Measurements from ENCODE around the gene ERBB4.
"Not testable (repeated sequence)": the region's sequence is repeated elsewhere in the genome, so short reads cannot be mapped to it uniquely, and the experiment has no call there.

Gene ERBB4

DNA sequence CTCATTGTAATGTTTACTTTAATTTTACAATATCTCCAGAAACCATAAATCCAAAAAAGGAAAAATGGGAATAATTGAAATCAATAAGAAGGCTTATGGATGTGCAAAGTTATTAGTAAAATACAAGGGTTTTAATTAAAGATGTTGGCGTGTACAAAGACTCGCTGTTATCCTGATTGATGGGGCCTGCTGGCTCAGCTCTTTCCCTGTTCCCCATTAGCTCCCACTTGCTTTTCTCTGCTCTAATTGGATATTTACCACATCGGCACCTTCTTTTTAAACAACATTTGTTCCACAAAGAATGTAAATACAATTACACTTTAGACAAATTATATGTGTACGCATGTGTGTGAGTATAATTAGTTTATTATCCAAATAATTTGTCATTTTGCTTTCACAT is 796.6 kb downstream of the ERBB4 start:
- DNase-seq (ENCODE audit: low read depth, low spot score): no peak

DNA sequence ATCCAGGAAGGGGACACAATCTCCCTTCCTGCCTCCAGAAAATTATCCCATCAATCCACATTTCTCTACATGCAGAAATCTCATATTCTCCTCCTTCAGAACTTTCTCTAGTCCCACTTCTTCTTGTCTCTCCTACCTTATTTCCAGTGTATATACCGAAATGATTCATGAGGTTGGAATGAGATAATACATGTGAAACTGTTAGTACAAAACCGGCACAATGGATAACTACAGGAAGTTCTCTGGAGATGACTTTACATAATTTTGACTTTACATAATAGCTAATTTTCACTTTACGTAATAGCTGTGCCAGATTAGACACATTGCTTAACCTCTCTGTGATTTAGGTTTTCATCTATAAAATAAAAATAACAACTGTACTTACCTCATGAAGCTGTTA is 801.3 kb downstream of the ERBB4 start:
- DNase-seq (ENCODE audit: low read depth, low spot score): no peak

DNA sequence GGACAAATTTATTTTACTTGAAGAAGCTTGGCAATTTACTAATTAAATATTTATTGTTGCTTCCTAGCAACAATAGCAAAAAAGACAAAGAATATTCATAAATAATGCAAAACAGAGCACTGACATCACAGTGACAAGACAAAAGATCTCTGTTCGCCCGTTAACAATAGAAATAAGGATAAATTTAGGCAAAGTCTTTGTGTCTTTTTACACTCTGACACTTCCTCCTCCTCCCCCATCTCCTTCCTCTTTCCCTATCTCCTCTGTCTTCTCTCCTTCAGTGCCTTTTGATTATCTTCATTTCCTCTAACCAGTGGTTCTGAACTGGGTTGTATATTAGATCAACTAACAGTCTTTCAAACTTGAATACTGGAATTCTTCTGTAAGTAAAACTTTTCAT is 808.4 kb downstream of the ERBB4 start:
- DNase-seq (ENCODE audit: low read depth, low spot score): no peak

DNA sequence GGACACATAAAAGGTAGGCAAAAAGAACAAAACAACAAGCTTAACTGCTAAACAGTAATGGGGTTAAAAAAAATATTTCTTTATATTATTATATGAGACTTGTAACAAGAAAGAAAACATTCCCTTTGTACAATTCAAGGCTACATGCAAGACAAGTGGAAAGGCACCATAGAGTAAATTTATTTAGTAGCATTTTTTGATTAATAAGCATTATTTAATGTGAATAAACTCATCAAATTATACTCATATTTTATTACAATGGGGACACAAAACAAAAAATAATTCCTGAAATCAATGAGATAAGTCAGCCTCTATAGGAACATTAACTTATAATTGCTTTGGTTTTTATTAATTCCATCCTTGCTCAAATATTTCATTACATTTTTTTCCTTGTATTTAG is 809.2 kb downstream of the ERBB4 start:
- no peak for DNase-seq (ENCODE audit: low read depth, low spot score)

DNA sequence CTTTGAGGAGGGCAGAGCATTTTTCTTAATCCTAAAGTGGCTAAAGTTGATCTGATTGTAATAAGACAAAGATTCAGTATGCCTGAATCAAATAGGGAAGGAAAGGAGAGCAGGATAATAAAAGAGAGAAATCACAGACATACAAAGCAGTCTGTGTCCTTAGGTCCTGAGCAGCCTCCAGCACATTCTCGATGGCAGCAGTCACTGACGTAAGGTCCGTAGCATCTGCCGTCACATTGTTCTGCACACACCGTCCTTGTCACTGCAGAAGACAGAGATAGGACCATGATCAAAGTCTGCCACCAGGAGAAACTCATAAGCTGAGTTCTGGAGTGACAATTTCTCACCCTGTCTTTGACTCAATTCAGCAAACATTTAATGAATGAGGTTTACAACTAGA is 813.7 kb downstream of the ERBB4 start:
- no peak for DNase-seq (ENCODE audit: low read depth, low spot score)

DNA sequence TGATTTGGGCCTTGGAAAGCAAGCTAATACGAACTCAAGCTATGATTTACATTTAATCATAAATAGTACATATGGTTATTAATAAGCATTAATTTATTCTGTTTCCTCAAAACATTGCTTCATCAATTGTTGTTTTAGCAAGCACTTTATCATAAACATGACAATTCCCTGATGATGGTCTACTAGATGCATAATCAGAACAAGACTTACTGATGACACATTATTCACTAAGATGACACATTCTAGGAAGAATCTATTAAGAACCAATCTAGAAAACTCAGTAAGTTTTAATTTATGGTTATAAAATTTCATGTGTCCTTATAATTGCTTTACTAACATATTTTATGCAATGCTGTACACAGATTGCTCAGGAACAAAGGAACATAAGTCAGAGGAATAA is 815.2 kb downstream of the ERBB4 start:
- DNase-seq (ENCODE audit: low read depth, low spot score): no peak

DNA sequence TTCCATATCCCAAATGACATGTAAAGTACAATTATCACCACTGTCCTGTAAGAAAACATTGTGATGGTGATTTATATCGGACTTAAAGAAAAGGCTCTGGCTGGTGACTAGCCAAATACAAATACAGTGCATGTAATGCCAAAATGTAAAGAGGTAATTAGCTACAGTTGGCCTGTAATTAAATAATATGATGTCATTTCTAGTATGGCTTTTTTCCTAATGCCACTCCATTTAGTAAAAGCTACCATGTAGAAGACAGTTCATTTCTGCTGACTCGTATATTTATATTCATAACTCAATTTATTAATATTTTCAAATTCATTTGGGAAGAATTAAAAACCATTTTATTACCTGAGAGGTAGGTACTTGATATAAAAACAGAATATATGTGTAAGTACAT is 815.7 kb downstream of the ERBB4 start:
- DNase-seq (ENCODE audit: low read depth, low spot score): no peak

DNA sequence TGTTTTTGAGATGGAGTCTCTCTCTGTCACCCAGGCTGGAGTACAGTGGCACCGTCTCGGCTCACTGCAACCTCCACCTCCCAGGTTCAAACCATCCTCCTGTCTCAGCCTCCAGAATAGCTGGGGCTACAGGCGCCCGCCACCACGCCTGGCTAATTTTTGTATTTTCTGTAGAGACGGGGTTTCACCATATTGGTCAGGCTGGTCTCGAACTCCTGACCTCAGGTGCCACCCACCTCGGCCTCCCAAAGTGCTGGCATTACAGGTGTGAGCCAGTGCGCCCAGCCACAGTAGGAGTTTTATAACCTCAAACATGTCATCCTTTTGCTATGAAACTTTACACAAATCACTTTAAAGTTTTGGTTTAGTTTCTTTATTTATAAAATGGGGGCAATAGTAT is 816.7 kb downstream of the ERBB4 start:
- DNase-seq (ENCODE audit: low read depth, low spot score): not testable (repeated sequence)

DNA sequence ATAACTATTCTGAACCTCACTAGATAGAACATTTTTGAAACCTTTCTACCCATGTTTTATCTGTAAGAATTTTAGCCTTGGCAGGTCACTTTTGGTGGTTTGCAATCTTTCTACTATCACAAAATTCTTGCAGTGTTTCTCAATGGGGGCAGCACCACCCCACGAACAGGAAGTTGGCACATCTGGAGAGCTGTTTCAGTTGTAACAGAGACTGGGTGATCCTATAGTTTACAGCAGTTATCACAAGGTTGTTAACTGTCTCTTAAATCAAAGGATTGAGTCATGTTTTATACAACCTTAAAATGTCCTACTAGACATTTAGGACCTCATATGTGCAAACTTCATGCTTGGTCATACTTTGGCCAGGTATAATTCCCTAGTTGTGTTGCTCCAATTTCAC is 829.2 kb downstream of the ERBB4 start:
- no peak for DNase-seq (ENCODE audit: low read depth, low spot score)

DNA sequence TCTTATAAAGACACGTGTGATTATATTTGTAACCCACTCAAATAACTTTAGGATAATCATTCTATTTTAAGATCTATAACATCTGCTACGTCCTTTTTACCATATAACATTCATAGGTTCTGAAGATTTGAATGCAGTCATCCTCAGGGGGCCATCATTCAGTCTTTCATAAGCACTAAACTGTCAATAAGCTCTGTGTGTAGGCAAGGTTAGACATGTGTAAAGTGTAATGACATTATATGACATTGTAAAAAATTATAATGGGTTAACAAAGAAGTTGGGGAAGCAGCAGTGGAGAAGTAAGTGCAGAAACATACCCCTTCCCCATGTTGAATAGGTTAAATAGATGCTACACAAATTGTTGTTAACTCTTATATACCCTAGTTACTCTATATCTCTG is 845.9 kb downstream of the ERBB4 start:
- DNase-seq (ENCODE audit: low read depth, low spot score): no peak

DNA sequence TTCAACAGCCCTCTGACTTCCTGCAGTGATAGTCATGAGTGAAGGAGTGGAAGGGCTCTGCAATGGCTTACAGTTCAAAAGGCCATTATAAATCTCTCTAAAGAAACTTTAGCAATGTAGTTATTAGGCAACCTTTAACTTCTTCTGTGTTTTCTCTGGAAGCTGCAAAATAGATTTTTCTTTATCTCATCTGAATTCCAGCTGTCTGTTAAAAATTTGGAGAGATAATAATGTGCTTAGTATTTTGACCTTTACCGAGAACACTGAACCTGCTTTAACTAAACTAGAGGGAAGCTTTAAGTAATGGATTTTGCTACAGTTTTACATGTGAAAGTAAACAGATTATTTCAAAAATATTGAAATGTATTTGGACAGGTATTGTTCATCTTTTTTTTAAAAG is 847.9 kb downstream of the ERBB4 start:
- DNase-seq (ENCODE audit: low read depth, low spot score): no peak

DNA sequence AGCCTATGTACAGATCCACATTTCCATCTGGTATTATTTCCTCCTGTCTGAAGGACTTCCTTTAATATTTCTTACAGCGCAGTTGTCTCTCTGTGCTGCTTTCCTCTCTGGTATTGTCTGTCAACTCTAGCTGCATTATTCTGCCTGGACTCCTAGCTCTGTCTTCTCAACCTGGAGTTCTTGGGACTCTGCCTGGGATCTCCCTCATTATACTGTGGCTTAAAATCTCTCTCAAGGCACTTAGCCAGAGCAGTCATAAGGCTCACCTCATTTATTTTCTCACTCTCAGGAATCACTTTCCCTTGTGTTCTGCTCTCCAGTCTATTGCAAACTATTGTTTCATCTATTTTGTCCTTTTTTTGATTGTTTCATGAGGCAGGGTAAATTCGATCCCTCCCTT is 850.4 kb downstream of the ERBB4 start:
- DNase-seq (ENCODE audit: low read depth, low spot score): no peak

DNA sequence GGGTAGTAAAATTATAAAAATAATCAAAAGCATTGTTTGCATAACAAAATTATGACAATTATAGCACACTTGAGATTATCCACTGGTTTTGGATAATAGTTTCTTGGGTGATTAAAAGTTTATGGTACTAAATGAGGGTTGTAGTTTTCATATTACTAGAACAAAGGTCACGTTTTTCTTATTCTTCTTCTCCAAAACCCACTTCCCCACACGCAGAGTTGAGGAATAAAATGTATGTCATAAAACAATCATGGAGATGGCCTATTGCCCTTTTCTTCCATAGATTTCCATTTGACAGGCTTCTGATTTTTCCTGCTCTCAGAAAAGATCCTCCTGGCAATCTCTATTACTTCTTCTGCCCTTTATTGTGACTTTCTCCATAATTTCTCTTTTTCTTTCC is 863.9 kb downstream of the ERBB4 start:
- DNase-seq (ENCODE audit: low read depth, low spot score): no peak

DNA sequence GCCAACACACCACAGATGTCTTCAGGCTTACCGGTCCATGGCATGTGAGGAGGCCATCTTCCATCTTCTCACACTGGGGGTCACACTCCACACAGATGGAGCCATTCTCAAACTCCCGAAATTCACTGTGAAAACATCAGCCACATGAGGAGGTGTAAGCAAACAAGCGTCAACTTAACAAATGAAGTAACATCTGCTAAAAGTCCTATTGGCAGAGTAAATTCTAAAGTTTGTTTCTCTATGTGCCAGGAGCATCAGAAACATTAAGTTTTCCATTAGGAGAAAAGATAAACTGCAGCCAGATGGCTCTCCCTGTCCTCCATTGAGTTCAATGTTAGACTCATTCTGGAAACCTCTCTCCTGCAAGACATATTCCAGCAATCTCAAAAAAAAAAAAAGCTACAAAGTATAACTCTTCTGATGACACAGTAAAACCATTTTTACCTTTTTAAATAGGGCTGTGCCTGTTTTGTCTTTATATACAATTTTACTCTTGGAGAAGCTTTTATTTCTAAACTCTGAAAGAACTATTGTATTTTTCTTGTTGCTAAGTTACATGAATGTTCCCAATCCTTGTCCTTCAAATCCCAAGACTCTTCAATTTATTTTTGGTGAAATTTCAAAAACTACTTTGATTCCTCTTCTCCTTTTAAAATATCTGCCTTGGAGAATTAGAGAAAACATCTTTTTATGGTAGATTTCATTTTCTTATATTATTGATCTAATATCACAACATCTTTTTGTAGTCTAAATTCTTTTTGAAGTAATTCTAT is 865.3 kb downstream of the ERBB4 start:
- DNase-seq (ENCODE audit: low read depth, low spot score): no peak

DNA sequence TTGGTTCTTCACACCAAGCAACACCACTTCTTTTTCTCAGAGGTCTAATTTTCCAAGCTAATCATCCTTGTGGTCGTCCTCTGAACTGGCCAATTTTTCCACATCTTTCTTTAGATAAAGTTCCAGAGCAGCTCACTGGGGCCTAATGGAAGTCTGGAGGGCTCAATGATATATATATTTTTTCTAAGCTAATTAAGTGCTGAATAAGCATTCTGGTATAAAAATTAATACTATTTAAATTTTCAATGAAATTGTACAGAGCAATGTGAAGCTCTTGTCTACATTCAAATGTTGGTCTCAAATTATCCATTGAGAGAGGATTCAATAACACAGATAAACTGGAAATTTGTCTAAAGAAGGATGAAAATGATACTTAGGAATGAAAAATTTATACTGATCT is 866.6 kb downstream of the ERBB4 start:
- no peak for DNase-seq (ENCODE audit: low read depth, low spot score)

DNA sequence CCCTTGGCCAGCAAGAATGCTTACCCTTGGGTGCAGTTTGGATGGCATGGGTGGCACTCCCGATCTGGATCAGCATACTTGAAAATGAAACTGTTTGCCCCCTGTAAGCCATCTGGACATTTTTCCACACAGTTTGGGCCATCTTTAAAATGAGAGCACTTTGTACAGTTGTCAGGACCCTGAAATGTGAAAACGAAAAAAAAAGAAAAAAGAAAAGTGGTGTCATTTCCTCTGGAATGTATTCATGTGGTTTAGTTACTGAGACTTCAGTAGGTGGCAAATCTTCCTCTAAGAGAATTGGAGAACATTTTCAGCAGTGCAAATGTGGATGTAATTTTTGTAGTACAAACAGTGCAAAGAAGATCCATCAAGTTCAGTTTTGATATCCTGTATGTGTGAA is 873.3 kb downstream of the ERBB4 start:
- DNase-seq (ENCODE audit: low read depth, low spot score): no peak

DNA sequence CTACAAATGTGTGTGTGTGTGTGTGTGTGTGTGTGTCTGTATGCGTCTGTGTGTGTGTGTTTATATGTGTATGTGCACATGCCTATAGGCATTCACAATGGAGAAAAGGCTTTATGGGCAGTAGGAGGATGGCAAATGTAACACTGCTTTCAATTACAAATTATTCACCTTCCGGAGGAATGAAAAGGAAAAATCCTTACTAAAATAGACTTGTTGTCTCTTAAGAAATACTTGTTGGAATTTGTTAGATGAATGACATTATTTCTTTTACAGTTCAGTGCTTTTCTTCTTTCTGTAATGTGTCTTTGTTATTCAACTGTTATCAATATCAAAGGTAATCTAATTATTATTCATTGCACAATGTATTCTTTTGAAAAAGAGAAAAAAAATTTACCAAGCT is 874.3 kb downstream of the ERBB4 start:
- no peak for DNase-seq (ENCODE audit: low read depth, low spot score)

DNA sequence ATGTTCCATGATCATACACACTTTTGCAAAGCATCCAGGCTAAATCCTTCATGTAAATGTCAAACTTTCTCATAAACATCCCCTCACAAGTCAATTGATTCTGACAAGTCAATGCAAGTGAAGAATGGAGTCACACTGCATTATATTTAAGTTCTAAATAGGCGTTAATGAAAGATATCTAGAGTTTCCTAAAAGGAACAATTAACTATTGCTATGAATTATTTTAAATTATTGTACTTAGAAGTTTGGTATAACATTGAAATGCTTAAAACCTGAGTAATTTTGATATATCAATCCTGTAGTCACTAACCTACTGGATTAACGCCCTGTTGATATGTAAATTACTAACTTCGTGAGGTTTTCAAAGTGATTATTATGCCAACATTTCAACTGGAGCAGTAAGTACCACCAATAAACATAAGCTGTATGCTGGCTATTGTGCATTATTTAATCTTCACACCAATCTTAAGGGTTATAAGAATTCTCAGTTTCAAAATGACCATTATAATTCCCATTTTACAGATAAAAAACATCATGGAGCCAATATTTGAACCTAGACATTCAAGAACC is 884.3 kb downstream of the ERBB4 start:
- no peak for DNase-seq (ENCODE audit: low read depth, low spot score)

DNA sequence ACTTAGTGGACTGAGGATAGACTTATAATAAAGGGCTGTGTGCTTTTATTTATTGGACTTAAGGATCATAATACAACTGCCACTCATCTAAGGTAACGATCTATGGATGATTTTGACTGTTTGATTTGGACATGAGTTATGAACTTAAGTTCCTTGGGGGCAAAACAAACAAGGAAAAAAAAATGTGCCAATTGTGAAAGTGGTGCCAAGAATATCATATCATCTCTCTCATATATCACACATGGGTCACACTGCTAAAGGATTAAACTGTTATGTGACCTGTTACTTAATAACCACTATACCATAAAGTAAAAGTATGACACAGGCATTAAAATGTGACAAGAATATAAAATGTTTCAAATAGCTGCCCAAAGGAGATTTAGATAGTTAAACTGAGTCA is 886.3 kb downstream of the ERBB4 start:
- DNase-seq (ENCODE audit: low read depth, low spot score): no peak

DNA sequence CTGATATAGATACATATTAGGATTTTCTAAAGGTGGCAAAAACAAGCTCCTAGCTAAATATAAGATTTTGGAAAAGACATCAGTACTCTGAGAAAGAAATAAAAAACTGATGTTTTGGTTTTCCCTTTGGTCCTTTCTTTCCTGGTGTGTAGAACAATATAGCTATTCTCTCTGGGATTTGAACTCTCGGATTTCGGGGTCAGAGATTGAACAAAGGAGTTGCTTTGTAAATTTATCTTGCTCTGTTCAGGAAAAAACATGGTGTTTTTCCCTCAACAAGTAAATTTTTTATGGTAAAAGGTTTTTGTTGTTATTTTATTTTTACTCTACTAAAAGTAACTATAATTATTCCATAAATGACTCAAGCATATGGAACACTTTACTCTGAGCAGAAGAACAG is 889.3 kb downstream of the ERBB4 start:
- DNase-seq (ENCODE audit: low read depth, low spot score): no peak

DNA sequence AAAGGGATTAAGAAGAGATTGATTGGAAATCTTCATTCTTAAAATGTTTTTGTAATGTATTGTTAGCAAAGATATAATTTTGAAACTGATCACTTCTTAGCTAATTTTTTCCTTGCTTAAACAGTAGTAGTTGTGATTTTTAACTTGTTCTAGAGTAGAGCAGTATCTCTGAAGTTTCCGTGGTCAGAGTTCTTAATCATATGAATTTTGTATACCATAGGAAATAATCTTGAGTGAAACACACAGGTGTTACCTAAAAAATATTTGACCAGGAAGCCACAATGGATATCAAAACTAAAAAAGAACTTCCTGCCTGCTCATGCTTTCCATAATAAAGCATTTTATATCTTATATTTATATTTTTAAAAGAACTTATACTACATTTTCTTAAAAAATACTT is 907.1 kb downstream of the ERBB4 start:
- DNase-seq (ENCODE audit: low read depth, low spot score): no peak

DNA sequence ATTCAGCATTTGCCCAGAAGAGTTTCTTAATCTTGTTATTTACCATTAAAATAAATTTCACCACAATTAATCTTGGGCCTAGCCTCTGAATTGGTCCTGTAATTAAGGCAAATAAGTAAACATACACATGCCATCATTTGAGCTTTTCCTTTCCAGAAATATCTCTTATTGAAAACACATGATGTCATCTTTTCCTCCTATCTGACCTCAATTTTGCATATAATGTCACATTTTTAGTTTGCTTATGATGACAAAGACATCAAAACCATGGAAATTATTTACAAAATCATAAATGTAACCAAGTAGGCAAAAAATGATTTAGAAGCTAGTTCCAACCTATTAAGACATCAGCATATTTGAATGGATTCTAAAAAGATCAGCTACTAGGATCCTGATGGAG is 915.5 kb downstream of the ERBB4 start:
- no peak for DNase-seq (ENCODE audit: low read depth, low spot score)

DNA sequence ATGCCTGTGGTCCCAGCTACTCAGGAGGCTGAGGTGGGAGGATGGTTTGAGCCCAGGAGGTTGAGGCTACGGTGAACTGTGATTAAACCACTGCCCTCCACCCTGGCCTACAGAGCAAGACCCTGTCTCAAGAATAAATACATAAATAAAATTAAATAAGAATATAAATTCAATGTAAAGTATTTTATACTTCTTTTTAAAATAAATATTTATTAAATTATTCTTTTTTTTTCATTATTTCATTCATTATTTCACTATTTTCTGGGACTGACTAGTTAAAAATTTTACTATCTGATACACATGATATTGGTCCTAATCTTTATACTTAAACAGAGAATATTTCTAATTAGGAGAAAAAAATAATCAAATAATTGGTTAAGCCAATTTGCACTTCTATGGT is 917.6 kb downstream of the ERBB4 start:
- no peak for DNase-seq (ENCODE audit: low read depth, low spot score)

DNA sequence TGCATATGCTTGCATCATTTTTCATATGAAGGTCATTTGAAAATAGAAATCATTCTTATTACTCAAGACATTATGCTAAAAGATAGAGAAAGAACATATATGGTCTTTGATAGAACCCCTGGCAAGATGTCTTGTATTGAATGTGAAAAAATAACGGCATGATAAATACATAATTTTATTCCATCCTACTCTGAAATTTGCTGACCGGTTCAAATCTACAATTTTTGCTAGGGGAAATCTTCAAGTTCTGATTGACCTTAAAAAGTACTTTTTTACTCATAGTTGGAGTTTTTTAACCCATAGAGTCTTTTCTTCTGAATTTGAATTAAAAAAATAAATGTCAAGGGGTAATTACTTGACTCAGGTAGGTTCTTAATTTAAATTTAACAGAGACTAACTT is 920.8 kb downstream of the ERBB4 start:
- no peak for DNase-seq (ENCODE audit: low read depth, low spot score)
